SKM-1 treated with dmso at 0.1 percent for 144 hours (cell line): ENCODE measurements around the gene ENPP7.

ENCODE experiments used
- DNase-seq: peaks from one replicate; lab custom pipeline; 2025; ENCODE audit not compliant: unreplicated experiment; lab: John Stamatoyannopoulos, UW

The ENPP7 gene

GRCh38 chr17:79730437-79730768, 340 bp upstream of the ENPP7 start:
- DNase-seq: no peak

- no peak for DNase-seq
These were observed 1.5 kb downstream of the ENPP7 start for GRCh38 chr17:79732254-79732653.

GRCh38 chr17:79732804-79733691, 2.3 kb downstream of the ENPP7 start:
- peak; percentile 4 for DNase-seq

GRCh38 chr17:79733692-79734070, 2.9 kb downstream of the ENPP7 start:
- DNase-seq: no peak

GRCh38 chr17:79735096-79735495, 4.4 kb downstream of the ENPP7 start:
- no peak for DNase-seq

- DNase-seq: no peak
These were observed 6.5 kb downstream of the ENPP7 start for GRCh38 chr17:79737046-79737921.

GRCh38 chr17:79737922-79738578, 7.3 kb downstream of the ENPP7 start:
- no peak for DNase-seq

GRCh38 chr17:79738643-79739042, 7.9 kb downstream of the ENPP7 start:
- no peak for DNase-seq

GRCh38 chr17:79739148-79740062, 8.7 kb downstream of the ENPP7 start:
- DNase-seq: no peak

GRCh38 chr17:79740413-79740812, 9.7 kb downstream of the ENPP7 start:
- no peak for DNase-seq

- DNase-seq: no peak
These were observed 10.6 kb downstream of the ENPP7 start for GRCh38 chr17:79741401-79741750.

- DNase-seq: peak; percentile 20
These were observed 11.2 kb downstream of the ENPP7 start for GRCh38 chr17:79741751-79742588.

GRCh38 chr17:79742589-79742918, 11.8 kb downstream of the ENPP7 start:
- no peak for DNase-seq

GRCh38 chr17:79742951-79743476, 12.3 kb downstream of the ENPP7 start:
- DNase-seq: no peak

GRCh38 chr17:79743614-79744013, 12.9 kb downstream of the ENPP7 start:
- no peak for DNase-seq

GRCh38 chr17:79745641-79746105, 14.9 kb downstream of the ENPP7 start:
- no peak for DNase-seq

GRCh38 chr17:79746889-79747507, 16.3 kb downstream of the ENPP7 start:
- DNase-seq: no peak

- no peak for DNase-seq
These were observed 17.0 kb downstream of the ENPP7 start for GRCh38 chr17:79747508-79748294.
